Mesodermal cell (in vitro differentiated cells): ENCODE data around the gene B4GALT1.
A peak's percentile ranks its signal among the peaks of the same experiment; 100 is the strongest.

Experiments
- H3K27ac ChIP-seq: 2 replicates; pipeline ENCODE4 v1.7.0; 2013; ENCODE audit warnings: mild to moderate bottlenecking, low read depth, low read length, moderate library complexity; ENCODE audit not compliant: severe bottlenecking
- H3K36me3 ChIP-seq: 2 replicates; pipeline ENCODE4 v1.7.1; 2013; ENCODE audit warnings: mild to moderate bottlenecking, low read length, moderate library complexity; ENCODE audit not compliant: control insufficient read depth, insufficient read depth
- H3K4me1 ChIP-seq: one replicate; pipeline ENCODE4 v1.7.1; 2013; ENCODE audit warnings: mild to moderate bottlenecking, low read length; ENCODE audit not compliant: insufficient read depth, control insufficient read depth, poor library complexity, severe bottlenecking
- H3K4me3 ChIP-seq: 2 replicates; pipeline ENCODE4 v1.7.0; 2013; ENCODE audit warnings: low read length, control low read depth, mild to moderate bottlenecking; ENCODE audit not compliant: insufficient read depth, poor library complexity, severe bottlenecking; ENCODE audit errors: extremely low read depth
- H3K9me3 ChIP-seq: 2 replicates; pipeline ENCODE4 v1.7.1; 2013; ENCODE audit warnings: mild to moderate bottlenecking, low read length, moderate library complexity; ENCODE audit not compliant: control insufficient read depth
- WGBS, 2 experiments: methylation state at CpG; one replicate each; pipeline ENCODE4 v1.1.5; 2013; ENCODE audit warnings: missing lambda C conversion rate in 2 of 2; ENCODE audit not compliant: insufficient coverage in 2 of 2; 5-methylcytosine and 5-hydroxymethylcytosine counted together

Gene B4GALT1

DNA sequence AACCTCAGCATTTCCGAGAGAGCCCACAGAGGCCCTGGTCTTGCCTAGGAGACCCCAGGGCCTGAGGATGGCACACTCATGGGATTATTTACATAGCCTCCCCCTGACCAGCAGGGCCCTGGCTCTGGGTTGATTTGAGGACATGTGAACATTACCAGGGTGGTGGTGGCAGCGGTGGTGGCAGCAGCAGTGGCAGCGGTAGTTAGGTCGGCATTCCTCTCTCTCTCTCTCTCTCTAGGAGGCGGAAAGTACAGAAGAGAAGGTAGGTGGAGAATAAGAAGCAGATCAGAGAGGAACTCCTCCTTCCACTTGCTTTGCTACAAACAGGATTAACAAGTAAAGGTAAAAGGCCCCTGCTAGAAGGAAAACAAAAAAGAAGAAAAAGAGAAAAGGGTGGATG, 39.3 kb downstream of the B4GALT1 start:
- peaks cover 61% of the 10 kb centered on the region for H3K36me3 ChIP-seq
- H3K9me3 ChIP-seq = no peaks in the 10 kb centered on the region
- WGBS, 2 experiments = 100% methylated on average over 1 of the region's 5 CpGs
- no peak overlapping the region for H3K27ac ChIP-seq
- H3K4me3 ChIP-seq = no peak overlapping the region
- H3K4me1 ChIP-seq = peaks cover 23% of the 10 kb centered on the region

DNA sequence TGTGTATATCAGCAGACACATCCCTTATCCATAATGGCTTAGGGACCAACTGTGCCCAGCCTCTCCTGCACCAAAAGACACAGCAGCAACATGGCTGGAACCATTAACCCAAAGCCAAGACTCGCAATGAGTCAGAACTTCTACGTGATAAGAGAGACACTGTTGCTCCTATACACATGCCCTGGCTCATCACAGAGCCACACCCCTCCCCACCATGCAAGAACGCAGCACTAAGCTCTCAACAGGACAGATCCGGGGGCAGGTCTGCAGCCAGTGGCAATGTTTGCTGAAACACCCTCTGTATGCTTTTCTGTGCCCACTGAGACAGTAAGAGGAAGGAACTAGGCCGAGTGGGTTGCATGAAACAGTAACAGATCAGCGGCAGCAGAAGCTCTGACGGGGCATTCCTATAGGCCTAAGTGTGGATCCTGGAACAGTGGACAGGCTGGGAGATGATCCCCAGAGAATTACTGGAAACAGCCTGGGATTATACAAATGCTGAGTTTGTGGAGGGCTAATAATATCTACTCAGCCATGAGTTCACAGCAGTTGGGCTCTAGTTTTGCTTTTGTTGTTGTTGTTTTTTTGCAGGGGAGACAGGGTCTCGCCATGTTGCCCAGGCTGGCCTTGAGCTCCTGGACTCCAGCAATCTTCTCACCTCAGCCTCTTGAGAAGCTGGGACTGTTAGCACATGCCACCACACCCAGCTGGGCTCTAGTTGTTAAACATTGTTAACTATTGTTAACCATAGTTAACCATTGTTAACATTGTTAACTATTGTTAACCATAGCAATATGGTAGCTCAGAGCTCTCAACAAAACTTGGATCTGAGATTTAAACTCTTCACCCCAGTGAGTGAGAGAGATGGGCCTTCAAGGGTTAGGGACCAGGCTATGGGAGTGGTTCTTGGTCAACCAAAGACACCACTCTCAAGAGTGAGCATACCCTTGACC, 41.0 kb downstream of the B4GALT1 start:
- H3K27ac ChIP-seq = no peak overlapping the region

DNA sequence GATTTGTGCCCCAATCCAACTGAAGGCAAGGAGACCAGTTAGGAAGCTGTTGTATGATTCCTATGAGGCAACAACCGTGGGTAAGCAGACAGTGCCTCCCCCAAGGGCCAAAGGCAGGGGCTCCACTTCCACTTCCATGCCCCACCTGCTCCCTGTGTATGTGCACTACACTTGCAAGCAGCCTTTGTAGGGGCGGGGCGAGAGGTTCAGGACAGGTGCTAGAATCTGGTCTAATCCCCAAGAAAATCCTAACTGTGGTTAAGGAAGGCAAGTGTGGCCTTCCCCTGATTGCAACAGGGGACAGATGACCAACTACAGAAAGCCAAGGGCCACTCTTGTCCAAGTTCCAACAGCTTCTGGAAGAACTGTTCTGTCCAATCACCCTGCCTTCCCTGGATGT, 41.7 kb downstream of the B4GALT1 start:
- Histone ChIP-seq H3K36me3 (peaks cover 64% of the 10 kb centered on the region), H3K9me3 (no peaks in the 10 kb centered on the region), H3K4me1 (peaks cover 8% of the 10 kb centered on the region), H3K27ac (no peak overlapping the region), H3K4me3 (no peak overlapping the region)
- 100% methylated on average over 1 to 2 of the region's 3 CpGs for WGBS, 2 experiments

More for the DNA sequence above, 41.0 kb downstream of the B4GALT1 start:
- no peak overlapping the region for H3K4me3 ChIP-seq
- peaks cover 13% of the 10 kb centered on the region for H3K4me1 ChIP-seq
- peaks cover 61% of the 10 kb centered on the region for H3K36me3 ChIP-seq
- WGBS, 2 experiments = 97% methylated on average over 6 of the region's 8 CpGs
- H3K9me3 ChIP-seq = no peaks in the 10 kb centered on the region

DNA sequence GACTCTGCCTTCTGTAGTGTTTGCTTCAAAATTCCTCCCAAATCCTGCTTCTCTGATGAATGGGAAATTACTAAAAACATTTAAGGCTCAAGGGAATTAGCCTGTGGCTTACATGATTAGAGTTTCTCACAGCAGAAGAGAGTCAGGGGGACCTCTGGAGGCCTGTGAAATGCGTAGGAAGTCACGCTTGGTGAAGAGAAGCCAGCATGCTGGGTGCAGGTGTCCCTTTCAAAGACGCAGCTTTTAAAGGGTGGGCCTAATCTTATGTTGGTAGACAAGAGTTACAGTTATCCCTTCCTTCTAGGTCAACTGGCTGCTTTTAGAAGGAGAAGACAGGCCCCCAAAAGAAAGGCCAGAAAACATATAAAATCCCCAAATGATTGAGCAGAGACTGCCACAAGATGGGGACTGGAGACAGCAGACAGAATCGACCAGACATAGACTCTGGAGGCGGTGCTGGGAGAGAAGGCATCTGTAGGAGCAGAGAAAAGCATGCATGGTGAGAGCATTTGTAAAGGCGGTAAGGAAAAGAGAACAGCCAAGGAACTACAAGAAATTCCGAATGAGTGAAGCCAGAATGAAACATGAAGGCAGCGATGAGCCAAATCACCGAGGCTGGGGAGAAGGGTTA, 42.3 kb downstream of the B4GALT1 start:
- no peaks in the 10 kb centered on the region for H3K9me3 ChIP-seq
- H3K4me1 ChIP-seq = peaks cover 7% of the 10 kb centered on the region
- H3K27ac ChIP-seq = no peak overlapping the region
- whole genome bisulfite sequencing, 2 experiments = 89 to 92% methylated on average over 9 of the region's 9 CpGs
- H3K4me3 ChIP-seq = no peak overlapping the region
- peaks cover 62% of the 10 kb centered on the region for H3K36me3 ChIP-seq

DNA sequence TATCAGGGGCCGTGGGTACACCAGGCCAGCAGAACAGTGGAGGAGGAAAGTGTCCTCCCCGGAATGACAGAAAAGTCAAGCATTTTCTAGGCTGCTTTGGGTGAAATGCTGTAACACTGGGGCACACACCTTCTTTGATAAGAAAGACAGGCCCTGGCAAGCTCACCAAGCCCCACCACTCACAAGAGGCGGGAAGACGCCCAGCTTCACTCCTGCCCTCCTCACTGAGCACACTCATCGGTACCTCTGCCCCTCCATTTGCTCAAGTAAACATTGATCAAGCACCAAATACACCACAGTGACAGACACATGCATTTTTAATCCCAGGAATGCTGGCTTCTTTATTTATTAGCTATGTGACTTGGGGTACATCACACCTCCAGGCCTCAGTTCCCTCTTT, 43.1 kb downstream of the B4GALT1 start:
- Histone ChIP-seq H3K4me1 (peaks cover 7% of the 10 kb centered on the region), H3K4me3 (no peak overlapping the region), H3K36me3 (peaks cover 53% of the 10 kb centered on the region), H3K9me3 (no peaks in the 10 kb centered on the region), H3K27ac (no peak overlapping the region)
- 92 to 100% methylated on average over 1 to 5 of the region's 5 CpGs for WGBS, 2 experiments

DNA sequence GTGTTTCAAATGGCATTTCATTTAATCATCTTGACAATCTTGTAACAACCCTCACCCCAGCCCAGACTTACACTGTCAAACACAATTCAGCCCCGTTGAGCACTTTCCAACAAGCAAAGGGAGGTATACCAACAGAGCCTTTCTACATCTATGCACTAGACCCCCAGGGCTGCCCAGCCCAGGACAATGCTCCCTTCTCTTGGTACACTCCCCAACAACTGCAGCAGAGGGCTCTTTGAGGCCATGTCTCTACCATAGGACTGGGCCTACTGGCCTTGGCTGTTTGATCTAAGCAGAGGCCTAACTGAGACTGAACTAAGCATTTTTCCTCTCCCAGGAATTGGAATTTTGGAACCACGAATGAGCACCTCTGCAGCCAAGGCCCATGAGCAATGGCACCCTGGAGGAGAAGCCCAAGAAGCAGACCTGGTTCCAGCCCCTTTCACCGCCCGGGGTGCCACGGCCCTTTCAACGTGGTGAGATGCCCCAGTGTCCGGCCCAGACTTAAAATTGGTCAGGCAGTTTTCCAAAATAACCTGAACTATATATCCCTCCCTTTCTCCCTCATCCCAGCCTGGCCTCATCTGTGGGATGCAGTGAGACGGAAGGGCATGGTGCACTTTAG, 43.6 kb downstream of the B4GALT1 start:
- 97 to 100% methylated on average over 6 to 8 of the region's 8 CpGs for WGBS, 2 experiments

GRCh38 chr9:33120620-33121019, 46.5 kb downstream of the B4GALT1 start:
- WGBS, 2 experiments = no CpG with 5 or more reads among the region's 1 CpG
- no peak overlapping the region for H3K4me3 ChIP-seq

More for the DNA sequence above, 43.6 kb downstream of the B4GALT1 start:
- no peaks in the 10 kb centered on the region for H3K9me3 ChIP-seq
- no peak overlapping the region for H3K4me3 ChIP-seq
- H3K4me1 ChIP-seq = peaks cover 7% of the 10 kb centered on the region
- H3K27ac ChIP-seq = no peak overlapping the region
- peaks cover 53% of the 10 kb centered on the region for H3K36me3 ChIP-seq

GRCh38 chr9:33117796-33118195, 49.3 kb downstream of the B4GALT1 start:
- 100% methylated on average over 1 of the region's 4 CpGs for WGBS, 2 experiments

More at GRCh38 chr9:33120620-33121019, 46.5 kb downstream of the B4GALT1 start:
- Histone ChIP-seq H3K36me3 (peaks cover 35% of the 10 kb centered on the region), H3K9me3 (no peaks in the 10 kb centered on the region), H3K4me1 (peaks cover 8% of the 10 kb centered on the region), H3K27ac (no peak overlapping the region)

GRCh38 chr9:33117306-33117705, 49.8 kb downstream of the B4GALT1 start:
- H3K27ac ChIP-seq = peak overlapping the region; percentile 4
- no peaks in the 10 kb centered on the region for H3K9me3 ChIP-seq
- peaks cover 4% of the 10 kb centered on the region for H3K4me1 ChIP-seq
- WGBS, 2 experiments = no CpG with 5 or more reads among the region's 1 CpG
- H3K36me3 ChIP-seq = peaks cover 42% of the 10 kb centered on the region
- H3K4me3 ChIP-seq = no peak overlapping the region

More at GRCh38 chr9:33117796-33118195, 49.3 kb downstream of the B4GALT1 start:
- H3K9me3 ChIP-seq = no peaks in the 10 kb centered on the region
- H3K4me3 ChIP-seq = no peak overlapping the region
- H3K36me3 ChIP-seq = peaks cover 39% of the 10 kb centered on the region
- peaks cover 4% of the 10 kb centered on the region for H3K4me1 ChIP-seq
- no peak overlapping the region for H3K27ac ChIP-seq

GRCh38 chr9:33116860-33117259, 50.3 kb downstream of the B4GALT1 start:
- peaks cover 4% of the 10 kb centered on the region for H3K4me1 ChIP-seq
- no peaks in the 10 kb centered on the region for H3K9me3 ChIP-seq
- no peak overlapping the region for H3K4me3 ChIP-seq
- peaks cover 47% of the 10 kb centered on the region for H3K36me3 ChIP-seq
- H3K27ac ChIP-seq = peak overlapping the region; percentile 4
- 92% methylated on average over 2 of the region's 2 CpGs; no CpG with 5 or more reads in 1 of the 2 experiments for WGBS, 2 experiments
